ENCODE data around the gene SLC1A3.

DNA sequence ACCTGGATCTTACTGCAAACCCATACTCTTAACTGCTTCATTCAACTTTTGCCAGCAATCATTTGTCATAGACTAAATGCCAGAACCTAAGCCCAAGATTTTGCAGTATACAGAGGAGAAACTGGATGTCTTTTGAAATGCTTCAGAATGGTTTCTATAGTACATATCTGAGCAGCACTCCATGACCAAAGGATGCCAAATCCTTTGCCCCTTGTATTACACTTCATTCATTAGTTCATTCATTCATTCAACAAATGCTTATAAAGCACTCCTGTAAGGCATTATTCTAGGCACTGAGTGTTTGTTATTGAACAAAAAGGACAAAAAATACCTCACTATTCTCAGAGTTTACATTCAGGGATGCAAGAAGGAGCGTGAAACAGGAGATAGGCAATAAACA is 119.9 kb downstream of the SLC1A3 start:
- no peak for TF ChIP-seq POLR2AphosphoS5 (IDR thresholded peaks at IDR 0.05; ENCODE audit: low read depth, low read length)
- no peak for TF ChIP-seq TAF1 (IDR thresholded peaks at IDR 0.05; ENCODE audit: borderline replicate concordance, insufficient read depth, low read length)
- no peak for TF ChIP-seq REST (IDR thresholded peaks at IDR 0.05; ENCODE audit: insufficient read depth in 1 of 2, low read depth in 2 of 2, low read length in 2 of 2)

Data from PFSK-1 (cell line).